DND-41 (cell line): Measurements from ENCODE around the gene SRC.

ENCODE experiments used
- ATAC-seq: fragments of 200-7000 bp; cut with Tn5 transposase; 3 replicates; pipeline ENCODE4 v1.9.1; 2021; ENCODE audit warnings: low read depth; ENCODE audit not compliant: insufficient read depth
- DNase-seq: peaks from one replicate; pipeline ENCODE4 v3.0.0-alpha.2; 2020
- H2AFZ ChIP-seq: 2 replicates; pipeline ENCODE4 v1.6.0; 2012; ENCODE audit warnings: low read depth, low read length
- H3K27ac ChIP-seq: 2 replicates; pipeline ENCODE4 v1.5.1; 2012; ENCODE audit warnings: low read length, inconsistent platforms
- H3K27me3 ChIP-seq: fragments of 200-600 bp; sonication (generic); 2 replicates; pipeline ENCODE4 v1.6.0; 2012; ENCODE audit warnings: low read length, mild to moderate bottlenecking, inconsistent platforms; ENCODE audit not compliant: insufficient read depth, poor library complexity
- H3K36me3 ChIP-seq: 2 replicates; pipeline ENCODE4 v1.5.1; 2012; ENCODE audit warnings: low read length, inconsistent platforms; ENCODE audit not compliant: insufficient read depth
- H3K4me1 ChIP-seq: 2 replicates; pipeline ENCODE4 v1.5.1; 2012; ENCODE audit warnings: mild to moderate bottlenecking, low read length; ENCODE audit not compliant: insufficient read depth
- H3K4me2 ChIP-seq: 2 replicates; pipeline ENCODE4 v1.6.0; 2012; ENCODE audit warnings: mild to moderate bottlenecking, moderate library complexity, low read length, inconsistent platforms; ENCODE audit not compliant: insufficient read depth
- H3K4me3 ChIP-seq, 2 experiments: fragments of 200-600 bp in 1 of 2; shearing (Covaris generic) in 1 of 2; 2 replicates each; pipeline ENCODE4 v1.5.1; 2012 to 2016; ENCODE audit warnings: inconsistent platforms in 2 of 2, low read length in 2 of 2, mild to moderate bottlenecking in 2 of 2, low read depth in 1 of 2, moderate library complexity in 1 of 2
- H3K79me2 ChIP-seq: 2 replicates; pipeline ENCODE4 v1.6.0; 2012; ENCODE audit warnings: low read length, inconsistent platforms; ENCODE audit not compliant: insufficient read depth
- H3K9ac ChIP-seq: 2 replicates; pipeline ENCODE4 v1.6.0; 2012; ENCODE audit warnings: low read depth, mild to moderate bottlenecking, inconsistent platforms, low read length, moderate library complexity
- H3K9me3 ChIP-seq: 2 replicates; pipeline ENCODE4 v1.5.1; 2012; ENCODE audit warnings: low read length, moderate library complexity, mild to moderate bottlenecking, inconsistent platforms; ENCODE audit not compliant: insufficient read depth, severe bottlenecking
- H4K20me1 ChIP-seq: 2 replicates; pipeline ENCODE4 v1.6.0; 2012; ENCODE audit warnings: low read length; ENCODE audit not compliant: insufficient read depth
- CTCF ChIP-seq: IDR thresholded peaks from 2 replicates; pipeline ENCODE4 v1.5.1; 2012; ENCODE audit warnings: borderline replicate concordance, low read length, moderate library complexity, mild to moderate bottlenecking; ENCODE audit not compliant: poor library complexity, severe bottlenecking; ENCODE audit errors: extremely low read depth
- EZH2 ChIP-seq: IDR thresholded peaks from 3 replicates; pipeline ENCODE4 v1.6.1; 2012; ENCODE audit warnings: borderline replicate concordance, low read depth, mild to moderate bottlenecking, moderate library complexity, low read length, inconsistent platforms; ENCODE audit not compliant: severe bottlenecking

Gene SRC

GRCh38 chr20:37350649-37351574 lies 5.0 kb downstream of the SRC start:
- H3K36me3 ChIP-seq, result no peaks in the 10 kb centered on the region
- peaks cover 35% of the 10 kb centered on the region for H4K20me1 ChIP-seq
- DNase-seq (no peak), ATAC-seq (no peak)
- no peaks in the 10 kb centered on the region for H3K27me3 ChIP-seq
- TF ChIP-seq CTCF, result no peak
- TF ChIP-seq EZH2, result no peak
- H3K9me3 ChIP-seq, result no peaks in the 10 kb centered on the region
- peaks cover 17% of the 10 kb centered on the region for H3K79me2 ChIP-seq
- H3K4me2 ChIP-seq, result no peak overlapping the region
- H2AFZ ChIP-seq, result no peak overlapping the region
- no peak overlapping the region for H3K27ac ChIP-seq
- H3K9ac ChIP-seq, result no peak overlapping the region
- H3K4me3 ChIP-seq, result no peak overlapping the region
- peaks cover 15% of the 10 kb centered on the region for H3K4me1 ChIP-seq

- no peak for TF ChIP-seq EZH2
- TF ChIP-seq CTCF, result no peak
- Histone ChIP-seq H3K27me3 (no peaks in the 10 kb centered on the region), H3K27ac (no peak overlapping the region), H3K4me2 (no peak overlapping the region), H2AFZ (no peak overlapping the region), H3K9ac (no peak overlapping the region), H4K20me1 (peaks cover 37% of the 10 kb centered on the region), H3K9me3 (no peaks in the 10 kb centered on the region), H3K79me2 (peaks cover 13% of the 10 kb centered on the region), H3K4me3 (no peak overlapping the region), H3K4me1 (peaks cover 10% of the 10 kb centered on the region), H3K36me3 (no peaks in the 10 kb centered on the region)
- DNase-seq, result no peak
- ATAC-seq, result no peak
Measured at GRCh38 chr20:37351689-37352607, 6.0 kb downstream of the SRC start.

DNA sequence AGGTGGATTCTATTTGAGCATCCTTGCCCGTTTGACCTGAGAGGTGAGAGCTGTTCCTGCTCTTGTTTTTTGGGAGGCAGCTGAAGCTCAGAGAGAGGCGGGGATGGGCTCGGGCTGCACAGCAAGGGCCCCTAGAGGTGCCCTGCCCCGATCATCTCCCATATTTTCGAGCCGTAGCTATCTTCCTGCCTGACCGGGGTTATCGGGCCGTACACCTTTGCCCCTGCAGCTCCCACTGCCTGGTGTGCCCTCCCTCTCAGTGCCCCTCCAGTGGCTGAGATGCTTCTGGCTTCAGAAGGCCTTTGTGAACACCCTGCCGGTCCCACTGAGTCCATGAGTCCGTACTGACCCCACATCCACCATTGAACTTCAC lies 6.7 kb downstream of the SRC start:
- H3K27ac ChIP-seq, result no peak overlapping the region
- peaks cover 5% of the 10 kb centered on the region; the same call in 1 of the 2 replicates for H3K4me1 ChIP-seq
- no peak overlapping the region for H3K4me2 ChIP-seq
- no peaks in the 10 kb centered on the region for H3K9me3 ChIP-seq
- H2AFZ ChIP-seq, result no peak overlapping the region
- H3K36me3 ChIP-seq, result no peaks in the 10 kb centered on the region
- peaks cover 36% of the 10 kb centered on the region for H4K20me1 ChIP-seq
- ATAC-seq (no peak), DNase-seq (no peak)
- H3K9ac ChIP-seq, result no peak overlapping the region
- no peak for TF ChIP-seq EZH2
- no peak for TF ChIP-seq CTCF
- no peak overlapping the region for H3K4me3 ChIP-seq
- H3K27me3 ChIP-seq, result no peaks in the 10 kb centered on the region
- H3K79me2 ChIP-seq, result peaks cover 10% of the 10 kb centered on the region
